H1 (cell line): Measurements from ENCODE around the gene TPPP.
"Not testable (repeated sequence)": the region's sequence is repeated elsewhere in the genome, so short reads cannot be mapped to it uniquely, and the experiment has no call there.

ENCODE experiments used
- CEBPB ChIP-seq: IDR thresholded peaks from 2 replicates; pipeline ENCODE4 v1.6.1; 2012; ENCODE audit warnings: low read depth, low read length
- EZH2 ChIP-seq: fragments of 200-600 bp; sonication (generic); IDR thresholded peaks from 2 replicates; pipeline ENCODE4 v1.7.1; 2012; ENCODE audit warnings: low read depth, mild to moderate bottlenecking, moderate library complexity, low read length, inconsistent platforms; ENCODE audit not compliant: severe bottlenecking
- GTF2F1 ChIP-seq: IDR thresholded peaks from 2 replicates; pipeline ENCODE4 v1.6.1; 2012; ENCODE audit warnings: low read depth, low read length, improper control_type of control experiment, borderline replicate concordance
- PHF8 ChIP-seq: fragments of 200-600 bp; sonication (generic); conservative IDR thresholded peaks from 2 replicates; pipeline ENCODE4 v1.7.1; 2012; ENCODE audit warnings: low read depth, mild to moderate bottlenecking, inconsistent platforms, low read length, moderate library complexity
- POLR2A ChIP-seq, 2 experiments: IDR thresholded peaks; 1 replicate in 1 of 2; 2 replicates in 1 of 2; pipeline ENCODE4 v1.6.1; 2011; ENCODE audit warnings: low read depth in 2 of 2, low read length in 2 of 2, mild to moderate bottlenecking in 2 of 2; ENCODE audit errors: control extremely low read depth in 1 of 2
- POLR2AphosphoS5 ChIP-seq: IDR thresholded peaks from 2 replicates; pipeline ENCODE4 v1.6.1; 2011; ENCODE audit warnings: low read depth, low read length
- RXRA ChIP-seq: IDR thresholded peaks from 2 replicates; pipeline ENCODE4 v1.6.1; 2011; ENCODE audit warnings: low read depth, mild to moderate bottlenecking, low read length, moderate library complexity; ENCODE audit not compliant: insufficient read depth
- SIN3A ChIP-seq, 2 experiments: IDR thresholded peaks in 1 of 2; conservative IDR thresholded peaks in 1 of 2; 2 replicates each; pipeline ENCODE4 v1.6.1; 2011 to 2012; ENCODE audit warnings: low read length in 2 of 2, improper control_type of control experiment in 1 of 2, low read depth in 1 of 2, mild to moderate bottlenecking in 1 of 2
- TAF7 ChIP-seq: optimal IDR thresholded peaks from 2 replicates; pipeline ENCODE3; 2011; ENCODE audit warnings: low read depth, mild to moderate bottlenecking, inconsistent platforms, low read length, moderate library complexity, borderline replicate concordance
- TBP ChIP-seq: IDR thresholded peaks from 2 replicates; pipeline ENCODE4 v1.6.1; 2011; ENCODE audit warnings: low read depth, low read length, improper control_type of control experiment
- TF ChIP-seq, protein P1 (sequence below), 3 experiments: IDR thresholded peaks; 1 replicate in 2 of 3; 2 replicates in 1 of 3; pipeline versions ENCODE4 v1.5.1 to v1.6.1; 2011; ENCODE audit warnings: low read length in 3 of 3, mild to moderate bottlenecking in 3 of 3, inconsistent platforms in 2 of 3, low read depth in 1 of 3, moderate library complexity in 1 of 3; ENCODE audit not compliant: insufficient read depth in 1 of 3; ENCODE audit errors: control extremely low read depth in 1 of 3
- TF ChIP-seq, protein P2 (sequence below): IDR thresholded peaks from 2 replicates; pipeline ENCODE4 v1.6.1; 2011; ENCODE audit warnings: low read depth, mild to moderate bottlenecking, low read length; ENCODE audit not compliant: insufficient read depth

DNA sequence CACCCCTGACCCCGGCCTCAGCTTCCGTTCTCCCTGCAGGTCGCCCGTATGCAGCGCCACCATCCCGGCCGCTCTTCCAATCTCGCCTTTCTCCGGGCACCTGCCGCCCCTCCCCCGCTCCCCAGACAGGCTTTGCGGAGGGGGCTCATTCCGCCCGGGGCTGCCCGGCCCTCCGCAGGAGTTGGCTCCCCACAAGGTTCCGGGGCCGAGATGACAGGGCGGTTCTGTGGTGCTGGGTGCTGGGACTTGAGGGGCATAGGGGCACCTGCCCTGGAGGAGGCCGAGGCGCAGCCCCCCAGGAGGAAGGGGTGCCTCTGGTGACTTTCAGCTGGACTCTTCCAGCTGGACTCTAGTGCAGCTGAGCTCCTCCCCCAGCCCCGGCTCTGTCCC is 885 bp upstream of the TPPP start:
- not testable (repeated sequence) for TF ChIP-seq EZH2; PHF8; GTF2F1; CEBPB; TAF7; POLR2A (IDR thresholded peaks at IDR 0.05; ENCODE audit: control extremely low read depth in 1 of 2, low read depth in 2 of 2, low read length in 2 of 2); TBP; SIN3A (conservative IDR thresholded peaks at IDR 0.05 in 1 of 2, IDR thresholded peaks at IDR 0.05 in 1 of 2; ENCODE audit: low read depth in 1 of 2, low read length in 2 of 2); RXRA; POLR2AphosphoS5
- TF ChIP-seq, protein P1, sequence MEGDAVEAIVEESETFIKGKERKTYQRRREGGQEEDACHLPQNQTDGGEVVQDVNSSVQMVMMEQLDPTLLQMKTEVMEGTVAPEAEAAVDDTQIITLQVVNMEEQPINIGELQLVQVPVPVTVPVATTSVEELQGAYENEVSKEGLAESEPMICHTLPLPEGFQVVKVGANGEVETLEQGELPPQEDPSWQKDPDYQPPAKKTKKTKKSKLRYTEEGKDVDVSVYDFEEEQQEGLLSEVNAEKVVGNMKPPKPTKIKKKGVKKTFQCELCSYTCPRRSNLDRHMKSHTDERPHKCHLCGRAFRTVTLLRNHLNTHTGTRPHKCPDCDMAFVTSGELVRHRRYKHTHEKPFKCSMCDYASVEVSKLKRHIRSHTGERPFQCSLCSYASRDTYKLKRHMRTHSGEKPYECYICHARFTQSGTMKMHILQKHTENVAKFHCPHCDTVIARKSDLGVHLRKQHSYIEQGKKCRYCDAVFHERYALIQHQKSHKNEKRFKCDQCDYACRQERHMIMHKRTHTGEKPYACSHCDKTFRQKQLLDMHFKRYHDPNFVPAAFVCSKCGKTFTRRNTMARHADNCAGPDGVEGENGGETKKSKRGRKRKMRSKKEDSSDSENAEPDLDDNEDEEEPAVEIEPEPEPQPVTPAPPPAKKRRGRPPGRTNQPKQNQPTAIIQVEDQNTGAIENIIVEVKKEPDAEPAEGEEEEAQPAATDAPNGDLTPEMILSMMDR (IDR thresholded peaks at IDR 0.05; ENCODE audit: control extremely low read depth in 1 of 3, insufficient read depth in 1 of 3, low read depth in 1 of 3, low read length in 3 of 3), result not testable (repeated sequence)
- TF ChIP-seq, protein P2, sequence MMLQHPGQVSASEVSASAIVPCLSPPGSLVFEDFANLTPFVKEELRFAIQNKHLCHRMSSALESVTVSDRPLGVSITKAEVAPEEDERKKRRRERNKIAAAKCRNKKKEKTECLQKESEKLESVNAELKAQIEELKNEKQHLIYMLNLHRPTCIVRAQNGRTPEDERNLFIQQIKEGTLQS, result not testable (repeated sequence)
